Erythroblast (primary cell): ENCODE data around the gene NR1I3.

Experiments
- GATA1 ChIP-seq: IDR thresholded peaks from 2 replicates; pipeline ENCODE4 v1.6.1; 2011; ENCODE audit warnings: low read depth, mild to moderate bottlenecking, control low read depth, low read length, moderate library complexity
- POLR2A ChIP-seq: IDR thresholded peaks from 2 replicates; pipeline ENCODE4 v1.6.1; 2011; ENCODE audit warnings: mild to moderate bottlenecking, low read length

DNA sequence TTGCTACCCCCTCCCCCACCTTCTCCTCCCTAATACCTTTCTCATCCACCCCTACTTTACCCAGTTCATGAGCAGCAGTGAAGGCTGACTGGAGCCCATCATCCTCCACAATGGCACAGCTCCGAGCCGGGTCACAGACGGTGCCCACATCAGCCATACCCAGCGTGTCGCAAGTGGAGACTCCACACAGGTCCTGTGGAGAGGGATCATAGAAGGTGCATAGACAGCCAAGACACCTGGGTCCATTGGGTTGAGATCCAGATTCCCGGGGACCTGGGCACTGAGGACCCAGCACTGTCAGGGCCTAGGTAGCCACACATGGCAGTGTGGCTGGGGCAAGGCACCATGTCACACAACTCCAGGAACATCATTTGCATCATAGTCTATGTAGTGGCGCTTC is 41.9 kb downstream of the NR1I3 start:
- TF ChIP-seq POLR2A = no peak
- TF ChIP-seq GATA1 = no peak
